Kidney epithelial cell (primary cell): Measurements from ENCODE around the gene GUCY1A2. TPM values are rescaled to one million over a fixed set of nuclear protein-coding genes. Genes with fewer than 3 reads are reported as not detected.

ENCODE experiments used
- DNase-seq: peaks from one replicate; pipeline ENCODE4 v3.0.0-alpha.2; 2010; ENCODE audit warnings: low read depth
- H3K27me3 ChIP-seq: 2 replicates; pipeline ENCODE4 v1.6.0; 2011; ENCODE audit warnings: low read length; ENCODE audit not compliant: control insufficient read depth, insufficient read depth
- H3K36me3 ChIP-seq: 2 replicates; pipeline ENCODE4 v1.5.1; 2011; ENCODE audit warnings: low read length; ENCODE audit not compliant: control insufficient read depth, insufficient read depth
- H3K4me3 ChIP-seq: 2 replicates; pipeline ENCODE4 v1.5.1; 2011; ENCODE audit warnings: low read depth, mild to moderate bottlenecking, control low read depth, low read length
- CTCF ChIP-seq: IDR thresholded peaks from 2 replicates; pipeline ENCODE4 v1.5.1; 2011; ENCODE audit warnings: mild to moderate bottlenecking, moderate library complexity, low read length, control low read depth, inconsistent platforms; ENCODE audit not compliant: insufficient read depth, poor library complexity, severe bottlenecking
- total RNA-seq: library from RNA; depleted of rRNA; stranded (reverse); fragments of >200 nt; gene quantifications from 2 replicates; pipeline ENCODE4 v1.2.3, GENCODE V29; 2015

GUCY1A2 gene
- total RNA-seq, 1 donor from 2014 or later, result 2.0 TPM

GRCh38 chr11:107020594-107020993 lies 2.3 kb upstream of the GUCY1A2 start:
- Histone ChIP-seq H3K27me3 (peaks cover 13% of the 10 kb centered on the region), H3K4me3 (no peak overlapping the region), H3K36me3 (no peaks in the 10 kb centered on the region)
- DNase-seq, result no peak
- TF ChIP-seq CTCF, result no peak

GRCh38 chr11:107018902-107019493 lies 722 bp upstream of the GUCY1A2 start:
- H3K27me3 ChIP-seq, result peaks cover 13% of the 10 kb centered on the region
- peak overlapping the region; percentile 51 for H3K4me3 ChIP-seq
- no peak for TF ChIP-seq CTCF
- no peak for DNase-seq
- no peaks in the 10 kb centered on the region for H3K36me3 ChIP-seq

GRCh38 chr11:107017433-107018218 lies 650 bp downstream of the GUCY1A2 start:
- TF ChIP-seq CTCF, result peak; percentile 63
- Histone ChIP-seq H3K27me3 (peaks cover 13% of the 10 kb centered on the region), H3K36me3 (no peaks in the 10 kb centered on the region), H3K4me3 (peak overlapping the region; percentile 51)
- no peak for DNase-seq

GRCh38 chr11:107017104-107017432 lies 1.2 kb downstream of the GUCY1A2 start:
- TF ChIP-seq CTCF, result no peak
- H3K36me3 ChIP-seq, result no peaks in the 10 kb centered on the region
- DNase-seq, result no peak
- H3K4me3 ChIP-seq, result peak overlapping the region; percentile 51
- peaks cover 13% of the 10 kb centered on the region for H3K27me3 ChIP-seq

GRCh38 chr11:107014871-107015270 lies 3.4 kb downstream of the GUCY1A2 start:
- no peak overlapping the region for H3K4me3 ChIP-seq
- no peak for TF ChIP-seq CTCF
- H3K27me3 ChIP-seq, result peaks cover 13% of the 10 kb centered on the region
- H3K36me3 ChIP-seq, result no peaks in the 10 kb centered on the region
- DNase-seq, result no peak
